Erythroblast (primary cell): ENCODE results near the gene CCR5.

Source experiments
- DNase-seq, 2 experiments: peaks; one replicate each; lab custom pipeline; 2025; lab: John Stamatoyannopoulos, UW
- GATA1 ChIP-seq: IDR thresholded peaks from 2 replicates; pipeline ENCODE4 v1.6.1; 2011; ENCODE audit warnings: low read depth, mild to moderate bottlenecking, control low read depth, low read length, moderate library complexity
- POLR2A ChIP-seq: IDR thresholded peaks from 2 replicates; pipeline ENCODE4 v1.6.1; 2011; ENCODE audit warnings: mild to moderate bottlenecking, low read length

The CCR5 gene

DNA sequence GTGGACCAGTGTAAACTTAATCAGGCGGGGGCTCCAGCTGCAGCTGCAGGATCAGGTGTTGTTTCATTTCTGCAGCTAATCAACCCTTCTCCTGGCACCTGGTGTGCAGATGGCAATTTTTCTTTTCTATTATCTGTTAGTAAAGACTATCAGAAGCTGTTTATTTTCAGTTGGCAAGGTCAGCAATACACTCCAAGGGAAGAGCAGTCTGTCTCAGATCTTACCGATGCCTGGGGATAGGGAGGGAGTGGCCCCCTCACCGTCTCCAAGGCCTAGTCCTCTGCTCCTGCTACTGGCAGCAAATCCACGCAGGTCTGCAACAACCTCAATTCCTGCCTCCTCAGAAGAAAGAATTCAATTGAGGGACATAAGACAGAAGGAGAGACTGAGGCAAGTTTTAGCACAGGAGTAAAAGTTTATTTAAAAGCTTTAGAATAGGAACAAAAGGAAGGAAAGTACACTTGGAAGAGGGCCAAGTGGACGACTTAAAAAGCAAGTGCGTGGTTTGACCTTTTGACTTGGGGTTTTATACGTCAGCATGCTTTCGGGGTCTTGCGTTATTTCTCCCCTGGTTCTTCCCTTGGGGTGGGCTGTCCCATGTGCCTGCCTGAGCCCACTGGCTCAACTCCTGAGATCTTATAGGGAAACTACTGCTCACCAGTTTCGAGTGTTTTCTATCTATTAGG is 45.5 kb downstream of the CCR5 start:
- no peak for TF ChIP-seq GATA1
- no peak for TF ChIP-seq POLR2A
- peak; percentile 38 to 57 for DNase-seq

- DNase-seq: no peak
- TF ChIP-seq POLR2A (no peak), GATA1 (no peak)
Measured at GRCh38 chr3:46416811-46417510, 46.2 kb downstream of the CCR5 start.

- DNase-seq: no peak
Measured at GRCh38 chr3:46417841-46418611, 47.3 kb downstream of the CCR5 start.

DNA sequence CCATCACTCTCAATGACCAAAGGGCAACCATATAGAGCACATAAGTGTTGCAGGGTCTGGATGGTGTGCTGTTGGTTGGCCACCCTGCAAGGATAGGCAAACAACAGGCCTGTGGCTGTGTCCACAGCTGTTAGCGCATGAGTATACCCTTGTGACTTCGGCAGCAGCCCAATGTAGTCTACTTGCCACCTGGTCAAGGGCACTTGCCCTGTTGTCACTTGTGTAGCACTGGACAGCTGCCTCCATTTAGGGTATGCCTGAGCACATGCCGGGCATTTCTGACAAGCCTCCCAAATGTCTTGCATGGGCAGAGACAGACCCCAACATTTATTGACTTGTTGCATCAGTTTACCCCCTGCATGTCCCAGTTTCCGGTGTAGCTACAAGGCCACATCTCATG is 49.1 kb downstream of the CCR5 start:
- TF ChIP-seq GATA1 (no peak), POLR2A (no peak)
- DNase-seq: no peak

More at GRCh38 chr3:46417841-46418611, 47.3 kb downstream of the CCR5 start:
- TF ChIP-seq POLR2A (no peak), GATA1 (no peak)

DNA sequence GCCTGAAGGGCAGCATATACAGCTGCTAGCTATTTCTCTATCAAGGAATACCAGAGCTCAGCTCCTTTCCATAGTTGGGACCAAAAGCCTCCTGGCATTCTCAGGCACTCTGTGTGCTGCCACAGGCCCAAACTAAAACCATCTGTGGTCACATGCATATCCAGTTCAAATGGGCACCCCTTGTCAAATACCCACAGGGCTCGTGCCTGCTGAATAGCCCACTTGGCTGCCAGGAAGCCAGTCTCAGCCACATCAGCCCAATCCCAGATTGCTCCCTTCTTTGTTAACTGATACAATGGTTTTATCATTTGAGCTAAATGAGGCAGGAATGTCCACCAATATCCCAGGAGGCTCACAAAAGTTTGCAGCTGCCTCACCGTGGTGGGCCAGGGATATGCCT is 50.2 kb downstream of the CCR5 start:
- TF ChIP-seq POLR2A: no peak
- no peak for TF ChIP-seq GATA1
- no peak for DNase-seq

GRCh38 chr3:46422617-46423016 is 51.9 kb downstream of the CCR5 start:
- DNase-seq: peak; percentile 11 to 19
- TF ChIP-seq GATA1: no peak
- TF ChIP-seq POLR2A: no peak

- TF ChIP-seq POLR2A (no peak), GATA1 (no peak)
- DNase-seq: no peak
Measured at GRCh38 chr3:46423588-46423987, 52.8 kb downstream of the CCR5 start.
